ENCODE results near the gene ICAM5. TPM values are rescaled to one million over a fixed set of nuclear protein-coding genes. Genes with fewer than 3 reads are reported as not detected.

The ICAM5 gene
- total RNA-seq, 1 experiment from 2014 or later, result 8.0 TPM

DNA sequence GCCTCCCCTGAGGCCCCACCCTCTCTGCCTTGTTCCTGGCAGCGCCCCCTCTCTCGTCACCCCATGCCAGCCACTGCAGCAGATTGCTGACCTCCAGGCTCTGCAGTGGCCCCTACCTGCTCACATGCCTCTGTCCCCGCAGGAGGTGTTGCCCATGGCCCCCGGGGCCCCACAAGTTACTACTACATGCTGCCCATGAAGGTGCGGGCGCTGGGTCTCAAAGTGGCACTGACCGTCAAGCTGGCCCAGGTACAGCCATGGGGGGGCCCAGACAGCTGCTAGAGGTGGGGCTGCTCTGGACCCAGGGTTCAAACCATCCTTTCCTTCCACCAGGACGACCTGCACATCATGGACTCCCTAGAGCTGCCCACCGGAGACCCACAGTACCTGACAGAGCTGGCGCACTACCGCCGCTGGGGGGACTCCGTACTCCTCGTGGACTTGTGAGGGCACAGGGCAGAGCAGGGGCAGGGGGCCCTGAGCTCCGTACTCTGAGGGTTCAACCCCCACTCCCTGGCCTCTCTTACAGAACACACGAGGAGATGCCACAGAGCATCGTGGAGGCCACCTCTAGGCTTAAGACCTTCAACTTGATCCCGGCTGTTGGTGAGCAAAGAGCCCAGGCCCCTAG lies 31.6 kb upstream of the ICAM5 start:
- Mint-ChIP-seq H3K4me1 (no peaks in the 10 kb centered on the region), H3K27me3 (ENCODE audit: low read depth) (peaks cover 3% of the 10 kb centered on the region; the same call in 1 of the 2 replicates), H3K27ac (no peak overlapping the region), H3K36me3 (peaks cover 37% of the 10 kb centered on the region), H3K4me3 (no peak overlapping the region), H3K9me3 (no peaks in the 10 kb centered on the region)
- DNase-seq (ENCODE audit: low spot score) (no peak), ATAC-seq (no peak)
- POLR2A ChIA-PET, result interaction anchor here (0.6 to 1.3 kb wide), 5 partner anchors 11 to 149 kb away, joined by 3 to 12 read pairs (median 5); partner anchors contain the start of gene ICAM1
- TF ChIP-seq, protein P1, sequence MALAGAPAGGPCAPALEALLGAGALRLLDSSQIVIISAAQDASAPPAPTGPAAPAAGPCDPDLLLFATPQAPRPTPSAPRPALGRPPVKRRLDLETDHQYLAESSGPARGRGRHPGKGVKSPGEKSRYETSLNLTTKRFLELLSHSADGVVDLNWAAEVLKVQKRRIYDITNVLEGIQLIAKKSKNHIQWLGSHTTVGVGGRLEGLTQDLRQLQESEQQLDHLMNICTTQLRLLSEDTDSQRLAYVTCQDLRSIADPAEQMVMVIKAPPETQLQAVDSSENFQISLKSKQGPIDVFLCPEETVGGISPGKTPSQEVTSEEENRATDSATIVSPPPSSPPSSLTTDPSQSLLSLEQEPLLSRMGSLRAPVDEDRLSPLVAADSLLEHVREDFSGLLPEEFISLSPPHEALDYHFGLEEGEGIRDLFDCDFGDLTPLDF (CRISPR knock-in tag; IDR thresholded peaks at IDR 0.05), result no peak
- TF ChIP-seq, protein P2, sequence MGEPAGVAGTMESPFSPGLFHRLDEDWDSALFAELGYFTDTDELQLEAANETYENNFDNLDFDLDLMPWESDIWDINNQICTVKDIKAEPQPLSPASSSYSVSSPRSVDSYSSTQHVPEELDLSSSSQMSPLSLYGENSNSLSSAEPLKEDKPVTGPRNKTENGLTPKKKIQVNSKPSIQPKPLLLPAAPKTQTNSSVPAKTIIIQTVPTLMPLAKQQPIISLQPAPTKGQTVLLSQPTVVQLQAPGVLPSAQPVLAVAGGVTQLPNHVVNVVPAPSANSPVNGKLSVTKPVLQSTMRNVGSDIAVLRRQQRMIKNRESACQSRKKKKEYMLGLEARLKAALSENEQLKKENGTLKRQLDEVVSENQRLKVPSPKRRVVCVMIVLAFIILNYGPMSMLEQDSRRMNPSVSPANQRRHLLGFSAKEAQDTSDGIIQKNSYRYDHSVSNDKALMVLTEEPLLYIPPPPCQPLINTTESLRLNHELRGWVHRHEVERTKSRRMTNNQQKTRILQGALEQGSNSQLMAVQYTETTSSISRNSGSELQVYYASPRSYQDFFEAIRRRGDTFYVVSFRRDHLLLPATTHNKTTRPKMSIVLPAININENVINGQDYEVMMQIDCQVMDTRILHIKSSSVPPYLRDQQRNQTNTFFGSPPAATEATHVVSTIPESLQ (CRISPR knock-in tag; IDR thresholded peaks at IDR 0.05), result no peak
- TF ChIP-seq, protein P3, sequence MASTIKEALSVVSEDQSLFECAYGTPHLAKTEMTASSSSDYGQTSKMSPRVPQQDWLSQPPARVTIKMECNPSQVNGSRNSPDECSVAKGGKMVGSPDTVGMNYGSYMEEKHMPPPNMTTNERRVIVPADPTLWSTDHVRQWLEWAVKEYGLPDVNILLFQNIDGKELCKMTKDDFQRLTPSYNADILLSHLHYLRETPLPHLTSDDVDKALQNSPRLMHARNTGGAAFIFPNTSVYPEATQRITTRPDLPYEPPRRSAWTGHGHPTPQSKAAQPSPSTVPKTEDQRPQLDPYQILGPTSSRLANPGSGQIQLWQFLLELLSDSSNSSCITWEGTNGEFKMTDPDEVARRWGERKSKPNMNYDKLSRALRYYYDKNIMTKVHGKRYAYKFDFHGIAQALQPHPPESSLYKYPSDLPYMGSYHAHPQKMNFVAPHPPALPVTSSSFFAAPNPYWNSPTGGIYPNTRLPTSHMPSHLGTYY (CRISPR knock-in tag; IDR thresholded peaks at IDR 0.05), result no peak
- TF ChIP-seq FOXP1 (CRISPR knock-in tag; IDR thresholded peaks at IDR 0.05; ENCODE audit: borderline replicate concordance), result no peak
- TF ChIP-seq, protein P4, sequence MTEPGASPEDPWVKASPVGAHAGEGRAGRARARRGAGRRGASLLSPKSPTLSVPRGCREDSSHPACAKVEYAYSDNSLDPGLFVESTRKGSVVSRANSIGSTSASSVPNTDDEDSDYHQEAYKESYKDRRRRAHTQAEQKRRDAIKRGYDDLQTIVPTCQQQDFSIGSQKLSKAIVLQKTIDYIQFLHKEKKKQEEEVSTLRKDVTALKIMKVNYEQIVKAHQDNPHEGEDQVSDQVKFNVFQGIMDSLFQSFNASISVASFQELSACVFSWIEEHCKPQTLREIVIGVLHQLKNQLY (CRISPR knock-in tag; IDR thresholded peaks at IDR 0.05), result no peak
- no peak for TF ChIP-seq ZNF121 (CRISPR knock-in tag; IDR thresholded peaks at IDR 0.05)
- TF ChIP-seq, protein P5, sequence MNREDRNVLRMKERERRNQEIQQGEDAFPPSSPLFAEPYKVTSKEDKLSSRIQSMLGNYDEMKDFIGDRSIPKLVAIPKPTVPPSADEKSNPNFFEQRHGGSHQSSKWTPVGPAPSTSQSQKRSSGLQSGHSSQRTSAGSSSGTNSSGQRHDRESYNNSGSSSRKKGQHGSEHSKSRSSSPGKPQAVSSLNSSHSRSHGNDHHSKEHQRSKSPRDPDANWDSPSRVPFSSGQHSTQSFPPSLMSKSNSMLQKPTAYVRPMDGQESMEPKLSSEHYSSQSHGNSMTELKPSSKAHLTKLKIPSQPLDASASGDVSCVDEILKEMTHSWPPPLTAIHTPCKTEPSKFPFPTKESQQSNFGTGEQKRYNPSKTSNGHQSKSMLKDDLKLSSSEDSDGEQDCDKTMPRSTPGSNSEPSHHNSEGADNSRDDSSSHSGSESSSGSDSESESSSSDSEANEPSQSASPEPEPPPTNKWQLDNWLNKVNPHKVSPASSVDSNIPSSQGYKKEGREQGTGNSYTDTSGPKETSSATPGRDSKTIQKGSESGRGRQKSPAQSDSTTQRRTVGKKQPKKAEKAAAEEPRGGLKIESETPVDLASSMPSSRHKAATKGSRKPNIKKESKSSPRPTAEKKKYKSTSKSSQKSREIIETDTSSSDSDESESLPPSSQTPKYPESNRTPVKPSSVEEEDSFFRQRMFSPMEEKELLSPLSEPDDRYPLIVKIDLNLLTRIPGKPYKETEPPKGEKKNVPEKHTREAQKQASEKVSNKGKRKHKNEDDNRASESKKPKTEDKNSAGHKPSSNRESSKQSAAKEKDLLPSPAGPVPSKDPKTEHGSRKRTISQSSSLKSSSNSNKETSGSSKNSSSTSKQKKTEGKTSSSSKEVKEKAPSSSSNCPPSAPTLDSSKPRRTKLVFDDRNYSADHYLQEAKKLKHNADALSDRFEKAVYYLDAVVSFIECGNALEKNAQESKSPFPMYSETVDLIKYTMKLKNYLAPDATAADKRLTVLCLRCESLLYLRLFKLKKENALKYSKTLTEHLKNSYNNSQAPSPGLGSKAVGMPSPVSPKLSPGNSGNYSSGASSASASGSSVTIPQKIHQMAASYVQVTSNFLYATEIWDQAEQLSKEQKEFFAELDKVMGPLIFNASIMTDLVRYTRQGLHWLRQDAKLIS (CRISPR knock-in tag; IDR thresholded peaks at IDR 0.05; ENCODE audit: borderline replicate concordance), result no peak
- TF ChIP-seq GTF2I (CRISPR knock-in tag; conservative IDR thresholded peaks at IDR 0.05), result no peak
- TF ChIP-seq, protein P6, sequence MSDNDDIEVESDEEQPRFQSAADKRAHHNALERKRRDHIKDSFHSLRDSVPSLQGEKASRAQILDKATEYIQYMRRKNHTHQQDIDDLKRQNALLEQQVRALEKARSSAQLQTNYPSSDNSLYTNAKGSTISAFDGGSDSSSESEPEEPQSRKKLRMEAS (CRISPR knock-in tag; IDR thresholded peaks at IDR 0.05), result no peak
- TF ChIP-seq FOXK1 (CRISPR knock-in tag; IDR thresholded peaks at IDR 0.05), result no peak
- no peak for TF ChIP-seq SOX15 (CRISPR knock-in tag; IDR thresholded peaks at IDR 0.05)
- TF ChIP-seq ZNF263 (CRISPR knock-in tag; IDR thresholded peaks at IDR 0.05; ENCODE audit: low read depth), result no peak
- TF ChIP-seq, protein P7, sequence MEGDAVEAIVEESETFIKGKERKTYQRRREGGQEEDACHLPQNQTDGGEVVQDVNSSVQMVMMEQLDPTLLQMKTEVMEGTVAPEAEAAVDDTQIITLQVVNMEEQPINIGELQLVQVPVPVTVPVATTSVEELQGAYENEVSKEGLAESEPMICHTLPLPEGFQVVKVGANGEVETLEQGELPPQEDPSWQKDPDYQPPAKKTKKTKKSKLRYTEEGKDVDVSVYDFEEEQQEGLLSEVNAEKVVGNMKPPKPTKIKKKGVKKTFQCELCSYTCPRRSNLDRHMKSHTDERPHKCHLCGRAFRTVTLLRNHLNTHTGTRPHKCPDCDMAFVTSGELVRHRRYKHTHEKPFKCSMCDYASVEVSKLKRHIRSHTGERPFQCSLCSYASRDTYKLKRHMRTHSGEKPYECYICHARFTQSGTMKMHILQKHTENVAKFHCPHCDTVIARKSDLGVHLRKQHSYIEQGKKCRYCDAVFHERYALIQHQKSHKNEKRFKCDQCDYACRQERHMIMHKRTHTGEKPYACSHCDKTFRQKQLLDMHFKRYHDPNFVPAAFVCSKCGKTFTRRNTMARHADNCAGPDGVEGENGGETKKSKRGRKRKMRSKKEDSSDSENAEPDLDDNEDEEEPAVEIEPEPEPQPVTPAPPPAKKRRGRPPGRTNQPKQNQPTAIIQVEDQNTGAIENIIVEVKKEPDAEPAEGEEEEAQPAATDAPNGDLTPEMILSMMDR (IDR thresholded peaks at IDR 0.05), result no peak
- TF ChIP-seq, protein P8, sequence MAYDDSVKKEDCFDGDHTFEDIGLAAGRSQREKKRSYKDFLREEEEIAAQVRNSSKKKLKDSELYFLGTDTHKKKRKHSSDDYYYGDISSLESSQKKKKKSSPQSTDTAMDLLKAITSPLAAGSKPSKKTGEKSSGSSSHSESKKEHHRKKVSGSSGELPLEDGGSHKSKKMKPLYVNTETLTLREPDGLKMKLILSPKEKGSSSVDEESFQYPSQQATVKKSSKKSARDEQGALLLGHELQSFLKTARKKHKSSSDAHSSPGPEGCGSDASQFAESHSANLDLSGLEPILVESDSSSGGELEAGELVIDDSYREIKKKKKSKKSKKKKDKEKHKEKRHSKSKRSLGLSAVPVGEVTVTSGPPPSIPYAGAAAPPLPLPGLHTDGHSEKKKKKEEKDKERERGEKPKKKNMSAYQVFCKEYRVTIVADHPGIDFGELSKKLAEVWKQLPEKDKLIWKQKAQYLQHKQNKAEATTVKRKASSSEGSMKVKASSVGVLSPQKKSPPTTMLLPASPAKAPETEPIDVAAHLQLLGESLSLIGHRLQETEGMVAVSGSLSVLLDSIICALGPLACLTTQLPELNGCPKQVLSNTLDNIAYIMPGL (CRISPR knock-in tag; IDR thresholded peaks at IDR 0.05), result no peak
- no peak for TF ChIP-seq EMX1 (CRISPR knock-in tag; IDR thresholded peaks at IDR 0.05)
- TF ChIP-seq, protein P9, sequence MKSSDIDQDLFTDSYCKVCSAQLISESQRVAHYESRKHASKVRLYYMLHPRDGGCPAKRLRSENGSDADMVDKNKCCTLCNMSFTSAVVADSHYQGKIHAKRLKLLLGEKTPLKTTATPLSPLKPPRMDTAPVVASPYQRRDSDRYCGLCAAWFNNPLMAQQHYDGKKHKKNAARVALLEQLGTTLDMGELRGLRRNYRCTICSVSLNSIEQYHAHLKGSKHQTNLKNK (CRISPR knock-in tag; IDR thresholded peaks at IDR 0.05), result no peak
- TF ChIP-seq, protein P10, sequence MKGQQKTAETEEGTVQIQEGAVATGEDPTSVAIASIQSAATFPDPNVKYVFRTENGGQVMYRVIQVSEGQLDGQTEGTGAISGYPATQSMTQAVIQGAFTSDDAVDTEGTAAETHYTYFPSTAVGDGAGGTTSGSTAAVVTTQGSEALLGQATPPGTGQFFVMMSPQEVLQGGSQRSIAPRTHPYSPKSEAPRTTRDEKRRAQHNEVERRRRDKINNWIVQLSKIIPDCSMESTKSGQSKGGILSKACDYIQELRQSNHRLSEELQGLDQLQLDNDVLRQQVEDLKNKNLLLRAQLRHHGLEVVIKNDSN (CRISPR knock-in tag; IDR thresholded peaks at IDR 0.05), result no peak
- TF ChIP-seq NR2C2 (CRISPR knock-in tag; IDR thresholded peaks at IDR 0.05), result no peak
- CTCF ChIA-PET, result interaction anchor here (0.5 to 6.1 kb wide), 64 partner anchors 8 to 437 kb away, joined by 3 to 149 read pairs (median 6); partner anchors contain the start of genes CDC37, FDX2, ICAM1 and ICAM4

Measured in WTC11 (cell line).